ENCODE results near the gene GAB2.

DNA sequence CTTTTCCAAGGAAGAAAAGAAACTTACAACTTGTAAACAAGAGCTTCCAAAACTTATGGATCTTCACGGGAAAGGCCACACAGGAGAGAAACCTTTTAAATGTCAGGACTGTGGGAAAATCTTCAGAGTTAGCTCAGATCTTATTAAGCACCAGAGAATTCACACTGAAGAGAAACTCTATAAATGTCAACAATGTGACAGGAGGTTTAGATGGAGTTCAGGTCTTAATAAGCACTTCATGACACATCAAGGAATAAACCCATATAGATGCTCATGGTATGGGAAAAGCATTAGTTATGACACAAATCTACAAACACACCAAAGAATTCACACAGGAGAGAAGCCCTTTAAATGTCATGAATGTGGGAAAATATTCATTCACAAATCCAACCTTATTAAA lies 32.4 kb downstream of the GAB2 start:
- TF ChIP-seq ZFP30 (CRISPR knock-in tag; IDR thresholded peaks at IDR 0.05) (no peak), RARB (CRISPR knock-in tag; IDR thresholded peaks at IDR 0.05) (no peak), ZNF70 (CRISPR knock-in tag; IDR thresholded peaks at IDR 0.05) (no peak), ZFP3 (CRISPR knock-in tag; IDR thresholded peaks at IDR 0.05) (no peak), BACH2 (CRISPR knock-in tag; IDR thresholded peaks at IDR 0.05; ENCODE audit: borderline replicate concordance) (no peak), ESRRG (CRISPR knock-in tag; IDR thresholded peaks at IDR 0.05) (no peak), GLIS3 (CRISPR knock-in tag; IDR thresholded peaks at IDR 0.05) (no peak), ZC3H10 (CRISPR knock-in tag; IDR thresholded peaks at IDR 0.05) (no peak), ZNF565 (CRISPR knock-in tag; conservative IDR thresholded peaks at IDR 0.05; ENCODE audit: low read depth) (no peak)
- TF ChIP-seq, protein P1, sequence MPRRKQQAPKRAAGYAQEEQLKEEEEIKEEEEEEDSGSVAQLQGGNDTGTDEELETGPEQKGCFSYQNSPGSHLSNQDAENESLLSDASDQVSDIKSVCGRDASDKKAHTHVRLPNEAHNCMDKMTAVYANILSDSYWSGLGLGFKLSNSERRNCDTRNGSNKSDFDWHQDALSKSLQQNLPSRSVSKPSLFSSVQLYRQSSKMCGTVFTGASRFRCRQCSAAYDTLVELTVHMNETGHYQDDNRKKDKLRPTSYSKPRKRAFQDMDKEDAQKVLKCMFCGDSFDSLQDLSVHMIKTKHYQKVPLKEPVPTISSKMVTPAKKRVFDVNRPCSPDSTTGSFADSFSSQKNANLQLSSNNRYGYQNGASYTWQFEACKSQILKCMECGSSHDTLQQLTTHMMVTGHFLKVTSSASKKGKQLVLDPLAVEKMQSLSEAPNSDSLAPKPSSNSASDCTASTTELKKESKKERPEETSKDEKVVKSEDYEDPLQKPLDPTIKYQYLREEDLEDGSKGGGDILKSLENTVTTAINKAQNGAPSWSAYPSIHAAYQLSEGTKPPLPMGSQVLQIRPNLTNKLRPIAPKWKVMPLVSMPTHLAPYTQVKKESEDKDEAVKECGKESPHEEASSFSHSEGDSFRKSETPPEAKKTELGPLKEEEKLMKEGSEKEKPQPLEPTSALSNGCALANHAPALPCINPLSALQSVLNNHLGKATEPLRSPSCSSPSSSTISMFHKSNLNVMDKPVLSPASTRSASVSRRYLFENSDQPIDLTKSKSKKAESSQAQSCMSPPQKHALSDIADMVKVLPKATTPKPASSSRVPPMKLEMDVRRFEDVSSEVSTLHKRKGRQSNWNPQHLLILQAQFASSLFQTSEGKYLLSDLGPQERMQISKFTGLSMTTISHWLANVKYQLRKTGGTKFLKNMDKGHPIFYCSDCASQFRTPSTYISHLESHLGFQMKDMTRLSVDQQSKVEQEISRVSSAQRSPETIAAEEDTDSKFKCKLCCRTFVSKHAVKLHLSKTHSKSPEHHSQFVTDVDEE (CRISPR knock-in tag; IDR thresholded peaks at IDR 0.05): no peak
- TF ChIP-seq, protein P2, sequence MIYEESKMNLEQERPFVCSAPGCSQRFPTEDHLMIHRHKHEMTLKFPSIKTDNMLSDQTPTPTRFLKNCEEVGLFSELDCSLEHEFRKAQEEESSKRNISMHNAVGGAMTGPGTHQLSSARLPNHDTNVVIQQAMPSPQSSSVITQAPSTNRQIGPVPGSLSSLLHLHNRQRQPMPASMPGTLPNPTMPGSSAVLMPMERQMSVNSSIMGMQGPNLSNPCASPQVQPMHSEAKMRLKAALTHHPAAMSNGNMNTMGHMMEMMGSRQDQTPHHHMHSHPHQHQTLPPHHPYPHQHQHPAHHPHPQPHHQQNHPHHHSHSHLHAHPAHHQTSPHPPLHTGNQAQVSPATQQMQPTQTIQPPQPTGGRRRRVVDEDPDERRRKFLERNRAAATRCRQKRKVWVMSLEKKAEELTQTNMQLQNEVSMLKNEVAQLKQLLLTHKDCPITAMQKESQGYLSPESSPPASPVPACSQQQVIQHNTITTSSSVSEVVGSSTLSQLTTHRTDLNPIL (CRISPR knock-in tag; IDR thresholded peaks at IDR 0.05; ENCODE audit: low read depth): no peak
- TF ChIP-seq, protein P3, sequence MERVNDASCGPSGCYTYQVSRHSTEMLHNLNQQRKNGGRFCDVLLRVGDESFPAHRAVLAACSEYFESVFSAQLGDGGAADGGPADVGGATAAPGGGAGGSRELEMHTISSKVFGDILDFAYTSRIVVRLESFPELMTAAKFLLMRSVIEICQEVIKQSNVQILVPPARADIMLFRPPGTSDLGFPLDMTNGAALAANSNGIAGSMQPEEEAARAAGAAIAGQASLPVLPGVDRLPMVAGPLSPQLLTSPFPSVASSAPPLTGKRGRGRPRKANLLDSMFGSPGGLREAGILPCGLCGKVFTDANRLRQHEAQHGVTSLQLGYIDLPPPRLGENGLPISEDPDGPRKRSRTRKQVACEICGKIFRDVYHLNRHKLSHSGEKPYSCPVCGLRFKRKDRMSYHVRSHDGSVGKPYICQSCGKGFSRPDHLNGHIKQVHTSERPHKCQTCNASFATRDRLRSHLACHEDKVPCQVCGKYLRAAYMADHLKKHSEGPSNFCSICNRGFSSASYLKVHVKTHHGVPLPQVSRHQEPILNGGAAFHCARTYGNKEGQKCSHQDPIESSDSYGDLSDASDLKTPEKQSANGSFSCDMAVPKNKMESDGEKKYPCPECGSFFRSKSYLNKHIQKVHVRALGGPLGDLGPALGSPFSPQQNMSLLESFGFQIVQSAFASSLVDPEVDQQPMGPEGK (CRISPR knock-in tag; IDR thresholded peaks at IDR 0.05; ENCODE audit: borderline replicate concordance): no peak
- TF ChIP-seq, protein P4, sequence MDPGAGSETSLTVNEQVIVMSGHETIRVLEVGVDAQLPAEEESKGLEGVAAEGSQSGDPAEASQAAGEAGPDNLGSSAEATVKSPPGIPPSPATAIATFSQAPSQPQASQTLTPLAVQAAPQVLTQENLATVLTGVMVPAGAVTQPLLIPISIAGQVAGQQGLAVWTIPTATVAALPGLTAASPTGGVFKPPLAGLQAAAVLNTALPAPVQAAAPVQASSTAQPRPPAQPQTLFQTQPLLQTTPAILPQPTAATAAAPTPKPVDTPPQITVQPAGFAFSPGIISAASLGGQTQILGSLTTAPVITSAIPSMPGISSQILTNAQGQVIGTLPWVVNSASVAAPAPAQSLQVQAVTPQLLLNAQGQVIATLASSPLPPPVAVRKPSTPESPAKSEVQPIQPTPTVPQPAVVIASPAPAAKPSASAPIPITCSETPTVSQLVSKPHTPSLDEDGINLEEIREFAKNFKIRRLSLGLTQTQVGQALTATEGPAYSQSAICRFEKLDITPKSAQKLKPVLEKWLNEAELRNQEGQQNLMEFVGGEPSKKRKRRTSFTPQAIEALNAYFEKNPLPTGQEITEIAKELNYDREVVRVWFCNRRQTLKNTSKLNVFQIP (CRISPR knock-in tag; IDR thresholded peaks at IDR 0.05; ENCODE audit: borderline replicate concordance, low read depth): no peak

Measured in SK-N-SH treated with all-trans-retinoic acid at 6 μM for 48 hours (cell line).